OCI-LY7 (cell line): ENCODE data around the gene SEMA3C. TPM values are rescaled to one million over a fixed set of nuclear protein-coding genes. Genes with fewer than 3 reads are reported as not detected.

Experiments used
- BruUV-seq: library from RNA; stranded (reverse); fragments of 400-500 nt; replicated peaks from 2 replicates; lab custom pipeline; 2021; lab: Mats Ljungman, UMichigan
- CTCF ChIA-PET: fragments of 300-600 bp; sonication (Branson Sonifier 250); formaldehyde crosslinking; loops from one replicate; lab custom pipeline; 2022; ENCODE audit warnings: antibody characterized with exemption; ENCODE audit not compliant: unreplicated experiment; lab: Charles Lee
- POLR2A ChIA-PET: fragments of 300-600 bp; sonication (Branson Sonifier 250); formaldehyde crosslinking; loops from one replicate; lab custom pipeline; 2022; ENCODE audit warnings: antibody characterized with exemption; lab: Charles Lee
- DNase-seq: peaks from one replicate; pipeline ENCODE4 v3.0.0-alpha.2; 2015; ENCODE audit warnings: low spot score
- H2AFZ ChIP-seq: fragments of 200-600 bp; sonication (generic), shearing (Covaris generic); 2 replicates; pipeline ENCODE4 v1.6.1; 2014; ENCODE audit warnings: mild to moderate bottlenecking, antibody characterized with exemption, low read length, moderate library complexity
- H3K27ac ChIP-seq: fragments of 200-600 bp; sonication (generic); 2 replicates; pipeline ENCODE4 v1.5.1; 2014; ENCODE audit warnings: mixed run types, low read depth, mild to moderate bottlenecking, moderate library complexity, low read length, inconsistent platforms; ENCODE audit not compliant: poor library complexity, severe bottlenecking
- H3K36me3 ChIP-seq: fragments of 200-600 bp; sonication (generic); 2 replicates; pipeline ENCODE4 v1.6.1; 2014; ENCODE audit warnings: mild to moderate bottlenecking, antibody characterized with exemption, low read length, moderate library complexity, mixed read lengths; ENCODE audit not compliant: insufficient read depth
- H3K4me1 ChIP-seq: fragments of 200-600 bp; sonication (generic); 2 replicates; pipeline ENCODE4 v1.5.1; 2014; ENCODE audit warnings: mild to moderate bottlenecking, low read length; ENCODE audit not compliant: insufficient read depth, poor library complexity, severe bottlenecking
- H3K4me2 ChIP-seq: fragments of 200-600 bp; sonication (generic); 2 replicates; pipeline ENCODE4 v1.6.1; 2014; ENCODE audit warnings: mild to moderate bottlenecking, low read length
- H3K4me3 ChIP-seq: fragments of 200-600 bp; sonication (generic); 2 replicates; pipeline ENCODE4 v1.5.1; 2014; ENCODE audit warnings: mild to moderate bottlenecking, low read depth, low read length; ENCODE audit not compliant: poor library complexity, severe bottlenecking
- H3K79me2 ChIP-seq: fragments of 200-600 bp; sonication (generic); 2 replicates; pipeline ENCODE4 v1.6.1; 2016; ENCODE audit warnings: low read depth, mild to moderate bottlenecking, low read length, moderate library complexity, mixed read lengths; ENCODE audit not compliant: insufficient read depth
- H3K9me2 ChIP-seq: fragments of 200-600 bp; sonication (generic); 2 replicates; pipeline ENCODE4 v1.6.1; 2016; ENCODE audit warnings: mild to moderate bottlenecking, low read length, mixed read lengths; ENCODE audit not compliant: insufficient read depth
- H3K9me3 ChIP-seq: fragments of 200-600 bp; sonication (generic); 2 replicates; pipeline ENCODE4 v1.6.1; 2014; ENCODE audit warnings: mild to moderate bottlenecking, mixed run types, low read length, mixed read lengths
- H4K20me1 ChIP-seq: fragments of 200-600 bp; sonication (generic); 2 replicates; pipeline ENCODE4 v1.6.1; 2014; ENCODE audit warnings: mild to moderate bottlenecking, antibody characterized with exemption, low read length, moderate library complexity, mixed read lengths; ENCODE audit not compliant: insufficient read depth
- CTCF ChIP-seq: fragments of 200-600 bp; sonication (generic); conservative IDR thresholded peaks from 2 replicates; pipeline ENCODE4 v1.5.1; 2014; ENCODE audit warnings: mild to moderate bottlenecking, antibody characterized with exemption, low read length, moderate library complexity, mixed read lengths
- EZH2phosphoT487 ChIP-seq: fragments of 200-600 bp; sonication (generic); IDR thresholded peaks from 2 replicates; pipeline ENCODE4 v1.6.1; 2018; ENCODE audit warnings: low read depth, borderline replicate concordance, mild to moderate bottlenecking, mixed run types, antibody characterized with exemption, low read length, moderate library complexity, mixed read lengths
- intact Hi-C: fragments of 100-400 bp; cut with micrococcal nuclease; formaldehyde crosslinking; loops from one replicate; pipeline ENCODE4 v1.10.0; 2022; ENCODE audit not compliant: unreplicated experiment
- total RNA-seq, 2 experiments: library from RNA; depleted of rRNA in 1 of 2; stranded (reverse); fragments of >200 nt in 1 of 2; shearing (Covaris generic) in 1 of 2; gene quantifications; 2 replicates each; pipeline ENCODE4 v1.2.3, GENCODE V29; 2014 to 2022

SEMA3C gene
- total RNA-seq, 2 experiments from 2014 or later: not detected

DNA sequence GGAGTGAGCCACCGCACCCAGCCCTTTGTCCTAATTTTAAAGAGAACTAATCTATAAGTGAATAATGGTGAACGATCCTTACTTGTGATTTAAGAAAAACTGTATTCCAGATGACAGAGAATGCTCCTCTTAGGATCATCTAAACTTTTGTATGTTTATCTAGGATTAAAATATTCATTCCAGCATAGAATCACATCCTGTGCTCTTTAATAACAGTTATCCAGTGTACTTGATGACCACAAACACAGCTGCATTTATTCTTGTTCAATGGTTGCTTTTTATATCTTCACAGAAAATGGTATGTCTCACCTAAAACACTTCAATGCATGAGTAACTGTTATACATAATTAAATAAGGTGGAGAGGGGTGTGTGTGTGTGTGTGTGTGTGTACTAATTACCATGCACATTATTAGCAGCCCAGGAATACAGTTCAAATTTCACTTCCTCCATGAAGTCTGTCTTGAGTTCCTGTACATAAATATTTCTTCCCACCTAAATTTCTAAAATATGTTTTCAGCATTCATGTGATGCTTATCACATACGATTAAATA is 38.5 kb upstream of the SEMA3C start:
- TF ChIP-seq CTCF (no peak), EZH2phosphoT487 (no peak)

DNA sequence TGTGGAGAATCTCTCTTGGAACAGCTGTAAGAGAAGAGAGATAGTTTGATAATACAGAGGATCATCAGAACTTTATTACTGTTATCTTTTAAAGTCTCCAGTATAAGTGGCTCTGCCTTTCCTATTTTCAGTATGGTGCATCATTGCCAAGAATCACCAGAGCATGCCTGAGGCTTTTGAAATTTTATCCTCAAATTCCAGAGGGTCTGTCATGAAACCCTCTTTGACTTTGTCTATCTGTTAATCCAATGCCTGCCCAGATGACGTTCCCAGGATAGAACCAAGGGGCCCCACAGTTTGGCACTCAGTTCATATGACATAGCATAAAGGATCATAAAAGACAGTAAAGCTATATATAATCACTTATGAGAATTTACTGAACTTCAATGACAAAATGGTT is 35.3 kb upstream of the SEMA3C start:
- ChIA-PET CTCF (no interaction called here), POLR2A (interaction anchor here (0.7 kb wide), 1 partner anchor 564 kb away, joined by 3 read pairs; no protein-coding TSS in a partner anchor)
- Histone ChIP-seq H3K4me3 (no peak overlapping the region), H3K4me1 (no peaks in the 10 kb centered on the region), H4K20me1 (no peaks in the 10 kb centered on the region), H3K27ac (no peak overlapping the region), H3K36me3 (no peaks in the 10 kb centered on the region), H3K79me2 (no peaks in the 10 kb centered on the region), H3K4me2 (no peak overlapping the region), H3K9me2 (no peaks in the 10 kb centered on the region), H2AFZ (no peak overlapping the region), H3K9me3 (no peaks in the 10 kb centered on the region)
- no peak for TF ChIP-seq CTCF
- no peak for TF ChIP-seq EZH2phosphoT487
- no peak for DNase-seq
- intact Hi-C loops: no loop called here
- no TSS peak for BruUV-seq

More for the DNA sequence above, 38.5 kb upstream of the SEMA3C start:
- Histone ChIP-seq H4K20me1 (no peaks in the 10 kb centered on the region), H3K9me2 (no peaks in the 10 kb centered on the region), H3K36me3 (no peaks in the 10 kb centered on the region), H3K9me3 (no peaks in the 10 kb centered on the region), H3K4me1 (no peaks in the 10 kb centered on the region), H2AFZ (no peak overlapping the region), H3K27ac (no peak overlapping the region), H3K4me2 (no peak overlapping the region), H3K79me2 (no peaks in the 10 kb centered on the region), H3K4me3 (no peak overlapping the region)
- ChIA-PET CTCF (no interaction called here), POLR2A (interaction anchor here (0.7 kb wide), 1 partner anchor 28 kb away, joined by 3 read pairs; no protein-coding TSS in a partner anchor)
- intact Hi-C loops: no loop called here
- no TSS peak for BruUV-seq
- DNase-seq: no peak

DNA sequence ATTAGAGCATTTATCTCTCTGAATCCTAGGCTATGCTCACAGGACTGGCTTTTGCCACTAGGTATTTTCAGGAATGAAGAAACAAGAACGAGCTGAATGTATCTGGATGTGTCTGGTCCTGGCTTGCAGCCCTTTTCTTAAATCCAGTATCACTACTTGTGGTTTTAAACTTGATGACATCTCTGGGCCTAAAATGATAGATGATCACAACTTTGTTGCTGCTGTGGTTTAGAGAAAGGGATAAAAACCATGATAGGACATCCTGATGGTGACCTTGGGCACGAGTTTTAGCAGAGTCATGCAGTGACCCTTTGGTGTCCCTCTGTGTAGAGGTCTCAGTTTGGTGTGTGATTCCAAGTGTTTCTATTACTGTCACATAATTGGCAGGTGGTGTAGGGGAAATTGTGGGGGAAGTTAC is 31.7 kb upstream of the SEMA3C start:
- Histone ChIP-seq H3K9me3 (no peaks in the 10 kb centered on the region), H3K4me2 (no peak overlapping the region), H3K27ac (no peak overlapping the region), H4K20me1 (no peaks in the 10 kb centered on the region), H3K79me2 (no peaks in the 10 kb centered on the region), H3K4me3 (no peak overlapping the region), H2AFZ (no peak overlapping the region), H3K9me2 (no peaks in the 10 kb centered on the region), H3K4me1 (no peaks in the 10 kb centered on the region), H3K36me3 (no peaks in the 10 kb centered on the region)
- intact Hi-C loops: no loop called here
- BruUV-seq: no TSS peak
- DNase-seq: no peak
- POLR2A ChIA-PET: interaction anchor here (0.6 kb wide), 1 partner anchor 115 kb away, joined by 5 read pairs; no protein-coding TSS in a partner anchor
- TF ChIP-seq CTCF (no peak), EZH2phosphoT487 (no peak)
- CTCF ChIA-PET: no interaction called here
